ENCODE measurements around the gene C21orf58. TPM values are rescaled to one million over a fixed set of nuclear protein-coding genes. Genes with fewer than 3 reads are reported as not detected.

Gene C21orf58
- total RNA-seq, 1 experiment from 2014 or later: 35.1 TPM

DNA sequence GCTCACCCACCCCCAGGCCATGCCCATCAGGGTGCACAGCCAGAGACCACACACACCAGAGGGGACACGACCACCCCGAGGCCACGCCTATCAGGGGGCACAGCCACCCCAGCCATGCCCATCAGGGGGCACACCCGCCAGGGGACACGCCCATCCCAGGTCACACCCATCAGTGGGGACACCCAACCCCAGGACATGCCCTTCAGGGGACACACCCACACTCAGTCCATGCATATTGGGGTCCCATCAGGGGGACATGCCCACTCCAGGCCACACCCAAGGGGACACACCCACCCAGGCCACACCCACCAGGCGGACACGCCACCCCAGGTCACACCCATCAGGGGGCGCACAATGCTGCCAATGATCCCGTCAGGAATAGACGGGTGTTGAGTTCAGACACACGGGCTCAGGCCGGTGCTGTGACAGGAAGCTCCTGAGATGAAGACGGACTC is 59.0 kb downstream of the C21orf58 start:
- ATAC-seq: peak; percentile 52
- no peak overlapping the region for H3K27ac Mint-ChIP-seq
- H3K36me3 Mint-ChIP-seq: peaks cover 55% of the 10 kb centered on the region

DNA sequence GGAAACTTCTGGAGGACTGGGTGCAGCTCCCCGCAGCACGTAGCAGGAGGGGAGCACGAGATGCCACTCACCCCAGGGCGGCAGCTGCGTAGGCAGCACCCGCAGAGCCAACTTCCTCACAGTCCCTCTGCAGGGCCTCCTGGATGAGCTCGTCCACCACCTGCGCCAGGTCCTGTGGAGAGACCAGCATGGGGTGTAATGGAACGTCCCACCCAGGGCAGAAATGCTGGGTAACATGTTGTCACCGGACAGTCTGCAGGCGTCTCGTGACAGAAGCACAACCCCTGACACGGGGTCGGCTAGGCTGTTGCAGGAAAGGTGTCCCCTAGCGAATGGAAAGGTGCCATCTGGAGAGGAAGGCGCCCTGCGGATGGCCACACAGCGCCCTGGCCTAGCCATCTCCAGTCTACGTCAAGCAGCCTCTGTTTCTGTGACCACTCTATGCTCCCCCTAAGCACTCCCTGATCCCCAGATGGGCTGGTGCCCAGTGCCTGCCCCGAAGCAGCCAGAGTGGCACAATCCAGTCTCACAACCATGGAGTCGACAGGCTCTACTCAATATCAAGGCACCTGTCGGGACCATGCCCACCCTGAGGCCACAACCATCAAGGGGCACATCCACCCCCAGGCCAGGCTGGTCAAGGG is 59.5 kb downstream of the C21orf58 start:
- Mint-ChIP-seq H3K27me3 (ENCODE audit: low read depth) (no peaks in the 10 kb centered on the region), H3K27ac (no peak overlapping the region), H3K4me1 (no peaks in the 10 kb centered on the region), H3K36me3 (peaks cover 50% of the 10 kb centered on the region), H3K4me3 (no peak overlapping the region), H3K9me3 (no peaks in the 10 kb centered on the region)
- POLR2A ChIA-PET: no interaction called here
- CTCF ChIA-PET: no interaction called here
- no peak for ATAC-seq
- no peak for DNase-seq (ENCODE audit: low spot score)
- TF ChIP-seq, protein P1, sequence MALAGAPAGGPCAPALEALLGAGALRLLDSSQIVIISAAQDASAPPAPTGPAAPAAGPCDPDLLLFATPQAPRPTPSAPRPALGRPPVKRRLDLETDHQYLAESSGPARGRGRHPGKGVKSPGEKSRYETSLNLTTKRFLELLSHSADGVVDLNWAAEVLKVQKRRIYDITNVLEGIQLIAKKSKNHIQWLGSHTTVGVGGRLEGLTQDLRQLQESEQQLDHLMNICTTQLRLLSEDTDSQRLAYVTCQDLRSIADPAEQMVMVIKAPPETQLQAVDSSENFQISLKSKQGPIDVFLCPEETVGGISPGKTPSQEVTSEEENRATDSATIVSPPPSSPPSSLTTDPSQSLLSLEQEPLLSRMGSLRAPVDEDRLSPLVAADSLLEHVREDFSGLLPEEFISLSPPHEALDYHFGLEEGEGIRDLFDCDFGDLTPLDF (CRISPR knock-in tag; IDR thresholded peaks at IDR 0.05): no peak
- TF ChIP-seq ZNF416 (CRISPR knock-in tag; IDR thresholded peaks at IDR 0.05): no peak
- TF ChIP-seq MXD4 (CRISPR knock-in tag; IDR thresholded peaks at IDR 0.05; ENCODE audit: borderline replicate concordance): no peak
- no peak for TF ChIP-seq FOXJ3 (CRISPR knock-in tag; IDR thresholded peaks at IDR 0.05; ENCODE audit: borderline replicate concordance)
- TF ChIP-seq, protein P2, sequence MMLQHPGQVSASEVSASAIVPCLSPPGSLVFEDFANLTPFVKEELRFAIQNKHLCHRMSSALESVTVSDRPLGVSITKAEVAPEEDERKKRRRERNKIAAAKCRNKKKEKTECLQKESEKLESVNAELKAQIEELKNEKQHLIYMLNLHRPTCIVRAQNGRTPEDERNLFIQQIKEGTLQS (CRISPR knock-in tag; conservative IDR thresholded peaks at IDR 0.05): no peak
- TF ChIP-seq, protein P3, sequence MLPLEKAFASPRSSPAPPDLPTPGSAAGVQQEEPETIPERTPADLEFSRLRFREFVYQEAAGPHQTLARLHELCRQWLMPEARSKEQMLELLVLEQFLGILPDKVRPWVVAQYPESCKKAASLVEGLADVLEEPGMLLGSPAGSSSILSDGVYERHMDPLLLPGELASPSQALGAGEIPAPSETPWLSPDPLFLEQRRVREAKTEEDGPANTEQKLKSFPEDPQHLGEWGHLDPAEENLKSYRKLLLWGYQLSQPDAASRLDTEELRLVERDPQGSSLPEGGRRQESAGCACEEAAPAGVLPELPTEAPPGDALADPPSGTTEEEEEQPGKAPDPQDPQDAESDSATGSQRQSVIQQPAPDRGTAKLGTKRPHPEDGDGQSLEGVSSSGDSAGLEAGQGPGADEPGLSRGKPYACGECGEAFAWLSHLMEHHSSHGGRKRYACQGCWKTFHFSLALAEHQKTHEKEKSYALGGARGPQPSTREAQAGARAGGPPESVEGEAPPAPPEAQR (CRISPR knock-in tag; IDR thresholded peaks at IDR 0.05): no peak
- no peak for TF ChIP-seq EMX1 (CRISPR knock-in tag; IDR thresholded peaks at IDR 0.05)
- TF ChIP-seq, protein P4, sequence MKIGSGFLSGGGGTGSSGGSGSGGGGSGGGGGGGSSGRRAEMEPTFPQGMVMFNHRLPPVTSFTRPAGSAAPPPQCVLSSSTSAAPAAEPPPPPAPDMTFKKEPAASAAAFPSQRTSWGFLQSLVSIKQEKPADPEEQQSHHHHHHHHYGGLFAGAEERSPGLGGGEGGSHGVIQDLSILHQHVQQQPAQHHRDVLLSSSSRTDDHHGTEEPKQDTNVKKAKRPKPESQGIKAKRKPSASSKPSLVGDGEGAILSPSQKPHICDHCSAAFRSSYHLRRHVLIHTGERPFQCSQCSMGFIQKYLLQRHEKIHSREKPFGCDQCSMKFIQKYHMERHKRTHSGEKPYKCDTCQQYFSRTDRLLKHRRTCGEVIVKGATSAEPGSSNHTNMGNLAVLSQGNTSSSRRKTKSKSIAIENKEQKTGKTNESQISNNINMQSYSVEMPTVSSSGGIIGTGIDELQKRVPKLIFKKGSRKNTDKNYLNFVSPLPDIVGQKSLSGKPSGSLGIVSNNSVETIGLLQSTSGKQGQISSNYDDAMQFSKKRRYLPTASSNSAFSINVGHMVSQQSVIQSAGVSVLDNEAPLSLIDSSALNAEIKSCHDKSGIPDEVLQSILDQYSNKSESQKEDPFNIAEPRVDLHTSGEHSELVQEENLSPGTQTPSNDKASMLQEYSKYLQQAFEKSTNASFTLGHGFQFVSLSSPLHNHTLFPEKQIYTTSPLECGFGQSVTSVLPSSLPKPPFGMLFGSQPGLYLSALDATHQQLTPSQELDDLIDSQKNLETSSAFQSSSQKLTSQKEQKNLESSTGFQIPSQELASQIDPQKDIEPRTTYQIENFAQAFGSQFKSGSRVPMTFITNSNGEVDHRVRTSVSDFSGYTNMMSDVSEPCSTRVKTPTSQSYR (CRISPR knock-in tag; IDR thresholded peaks at IDR 0.05): no peak
- no peak for TF ChIP-seq JAZF1 (CRISPR knock-in tag; IDR thresholded peaks at IDR 0.05)
- no peak for TF ChIP-seq SMAD3 (CRISPR knock-in tag; IDR thresholded peaks at IDR 0.05; ENCODE audit: borderline replicate concordance)
- TF ChIP-seq NFYB (CRISPR knock-in tag; conservative IDR thresholded peaks at IDR 0.05; ENCODE audit: low read depth): no peak
- TF ChIP-seq, protein P5, sequence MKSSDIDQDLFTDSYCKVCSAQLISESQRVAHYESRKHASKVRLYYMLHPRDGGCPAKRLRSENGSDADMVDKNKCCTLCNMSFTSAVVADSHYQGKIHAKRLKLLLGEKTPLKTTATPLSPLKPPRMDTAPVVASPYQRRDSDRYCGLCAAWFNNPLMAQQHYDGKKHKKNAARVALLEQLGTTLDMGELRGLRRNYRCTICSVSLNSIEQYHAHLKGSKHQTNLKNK (CRISPR knock-in tag; IDR thresholded peaks at IDR 0.05): no peak
- TF ChIP-seq ATF1 (CRISPR knock-in tag; IDR thresholded peaks at IDR 0.05): no peak

More for the DNA sequence above, 59.0 kb downstream of the C21orf58 start:
- no peaks in the 10 kb centered on the region for H3K9me3 Mint-ChIP-seq
- no peak overlapping the region for H3K4me3 Mint-ChIP-seq
- DNase-seq (ENCODE audit: low spot score): peak; percentile 26
- H3K27me3 Mint-ChIP-seq (ENCODE audit: low read depth): no peaks in the 10 kb centered on the region
- ChIA-PET POLR2A (no interaction called here), CTCF (no interaction called here)
- TF ChIP-seq, protein P6, sequence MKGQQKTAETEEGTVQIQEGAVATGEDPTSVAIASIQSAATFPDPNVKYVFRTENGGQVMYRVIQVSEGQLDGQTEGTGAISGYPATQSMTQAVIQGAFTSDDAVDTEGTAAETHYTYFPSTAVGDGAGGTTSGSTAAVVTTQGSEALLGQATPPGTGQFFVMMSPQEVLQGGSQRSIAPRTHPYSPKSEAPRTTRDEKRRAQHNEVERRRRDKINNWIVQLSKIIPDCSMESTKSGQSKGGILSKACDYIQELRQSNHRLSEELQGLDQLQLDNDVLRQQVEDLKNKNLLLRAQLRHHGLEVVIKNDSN (CRISPR knock-in tag; IDR thresholded peaks at IDR 0.05): no peak
- no peak for TF ChIP-seq ZNF219 (CRISPR knock-in tag; IDR thresholded peaks at IDR 0.05; ENCODE audit: borderline replicate concordance)
- TF ChIP-seq, protein P7, sequence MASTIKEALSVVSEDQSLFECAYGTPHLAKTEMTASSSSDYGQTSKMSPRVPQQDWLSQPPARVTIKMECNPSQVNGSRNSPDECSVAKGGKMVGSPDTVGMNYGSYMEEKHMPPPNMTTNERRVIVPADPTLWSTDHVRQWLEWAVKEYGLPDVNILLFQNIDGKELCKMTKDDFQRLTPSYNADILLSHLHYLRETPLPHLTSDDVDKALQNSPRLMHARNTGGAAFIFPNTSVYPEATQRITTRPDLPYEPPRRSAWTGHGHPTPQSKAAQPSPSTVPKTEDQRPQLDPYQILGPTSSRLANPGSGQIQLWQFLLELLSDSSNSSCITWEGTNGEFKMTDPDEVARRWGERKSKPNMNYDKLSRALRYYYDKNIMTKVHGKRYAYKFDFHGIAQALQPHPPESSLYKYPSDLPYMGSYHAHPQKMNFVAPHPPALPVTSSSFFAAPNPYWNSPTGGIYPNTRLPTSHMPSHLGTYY (CRISPR knock-in tag; IDR thresholded peaks at IDR 0.05): no peak
- TF ChIP-seq, protein P8, sequence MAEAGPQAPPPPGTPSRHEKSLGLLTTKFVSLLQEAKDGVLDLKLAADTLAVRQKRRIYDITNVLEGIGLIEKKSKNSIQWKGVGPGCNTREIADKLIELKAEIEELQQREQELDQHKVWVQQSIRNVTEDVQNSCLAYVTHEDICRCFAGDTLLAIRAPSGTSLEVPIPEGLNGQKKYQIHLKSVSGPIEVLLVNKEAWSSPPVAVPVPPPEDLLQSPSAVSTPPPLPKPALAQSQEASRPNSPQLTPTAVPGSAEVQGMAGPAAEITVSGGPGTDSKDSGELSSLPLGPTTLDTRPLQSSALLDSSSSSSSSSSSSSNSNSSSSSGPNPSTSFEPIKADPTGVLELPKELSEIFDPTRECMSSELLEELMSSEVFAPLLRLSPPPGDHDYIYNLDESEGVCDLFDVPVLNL (CRISPR knock-in tag; IDR thresholded peaks at IDR 0.05; ENCODE audit: borderline replicate concordance, low read depth): no peak
- no peak for TF ChIP-seq CREB1 (CRISPR knock-in tag; IDR thresholded peaks at IDR 0.05)
- TF ChIP-seq ZNF263 (CRISPR knock-in tag; IDR thresholded peaks at IDR 0.05; ENCODE audit: low read depth): no peak
- no peak for TF ChIP-seq SMAD4 (CRISPR knock-in tag; IDR thresholded peaks at IDR 0.05)
- TF ChIP-seq ATF1 (CRISPR knock-in tag; IDR thresholded peaks at IDR 0.05): no peak
- TF ChIP-seq MYBL2 (CRISPR knock-in tag; IDR thresholded peaks at IDR 0.05): no peak
- TF ChIP-seq GTF2I (CRISPR knock-in tag; conservative IDR thresholded peaks at IDR 0.05): no peak
- no peak for TF ChIP-seq TP53 (CRISPR knock-in tag; IDR thresholded peaks at IDR 0.05)
- TF ChIP-seq, protein P9, sequence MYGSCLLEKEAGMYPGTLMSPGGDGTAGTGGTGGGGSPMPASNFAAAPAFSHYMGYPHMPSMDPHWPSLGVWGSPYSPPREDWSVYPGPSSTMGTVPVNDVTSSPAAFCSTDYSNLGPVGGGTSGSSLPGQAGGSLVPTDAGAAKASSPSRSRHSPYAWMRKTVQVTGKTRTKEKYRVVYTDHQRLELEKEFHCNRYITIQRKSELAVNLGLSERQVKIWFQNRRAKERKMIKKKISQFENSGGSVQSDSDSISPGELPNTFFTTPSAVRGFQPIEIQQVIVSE (CRISPR knock-in tag; IDR thresholded peaks at IDR 0.05; ENCODE audit: borderline replicate concordance): no peak
- no peak for TF ChIP-seq ZNF138 (CRISPR knock-in tag; conservative IDR thresholded peaks at IDR 0.05)
- no peak for TF ChIP-seq HMGA2 (CRISPR knock-in tag; IDR thresholded peaks at IDR 0.05)
- TF ChIP-seq, protein P10, sequence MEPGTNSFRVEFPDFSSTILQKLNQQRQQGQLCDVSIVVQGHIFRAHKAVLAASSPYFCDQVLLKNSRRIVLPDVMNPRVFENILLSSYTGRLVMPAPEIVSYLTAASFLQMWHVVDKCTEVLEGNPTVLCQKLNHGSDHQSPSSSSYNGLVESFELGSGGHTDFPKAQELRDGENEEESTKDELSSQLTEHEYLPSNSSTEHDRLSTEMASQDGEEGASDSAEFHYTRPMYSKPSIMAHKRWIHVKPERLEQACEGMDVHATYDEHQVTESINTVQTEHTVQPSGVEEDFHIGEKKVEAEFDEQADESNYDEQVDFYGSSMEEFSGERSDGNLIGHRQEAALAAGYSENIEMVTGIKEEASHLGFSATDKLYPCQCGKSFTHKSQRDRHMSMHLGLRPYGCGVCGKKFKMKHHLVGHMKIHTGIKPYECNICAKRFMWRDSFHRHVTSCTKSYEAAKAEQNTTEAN (CRISPR knock-in tag; IDR thresholded peaks at IDR 0.05): no peak
- TF ChIP-seq IRF2 (CRISPR knock-in tag; IDR thresholded peaks at IDR 0.05; ENCODE audit: borderline replicate concordance, low read depth): no peak
- no peaks in the 10 kb centered on the region for H3K4me1 Mint-ChIP-seq
